SHP77 (cell line): Measurements from ENCODE around the gene LAG3.

Experiments
- DNase-seq, 2 experiments: peaks; one replicate each; lab custom pipeline; 2025; lab: John Stamatoyannopoulos, UW

Gene LAG3

DNA sequence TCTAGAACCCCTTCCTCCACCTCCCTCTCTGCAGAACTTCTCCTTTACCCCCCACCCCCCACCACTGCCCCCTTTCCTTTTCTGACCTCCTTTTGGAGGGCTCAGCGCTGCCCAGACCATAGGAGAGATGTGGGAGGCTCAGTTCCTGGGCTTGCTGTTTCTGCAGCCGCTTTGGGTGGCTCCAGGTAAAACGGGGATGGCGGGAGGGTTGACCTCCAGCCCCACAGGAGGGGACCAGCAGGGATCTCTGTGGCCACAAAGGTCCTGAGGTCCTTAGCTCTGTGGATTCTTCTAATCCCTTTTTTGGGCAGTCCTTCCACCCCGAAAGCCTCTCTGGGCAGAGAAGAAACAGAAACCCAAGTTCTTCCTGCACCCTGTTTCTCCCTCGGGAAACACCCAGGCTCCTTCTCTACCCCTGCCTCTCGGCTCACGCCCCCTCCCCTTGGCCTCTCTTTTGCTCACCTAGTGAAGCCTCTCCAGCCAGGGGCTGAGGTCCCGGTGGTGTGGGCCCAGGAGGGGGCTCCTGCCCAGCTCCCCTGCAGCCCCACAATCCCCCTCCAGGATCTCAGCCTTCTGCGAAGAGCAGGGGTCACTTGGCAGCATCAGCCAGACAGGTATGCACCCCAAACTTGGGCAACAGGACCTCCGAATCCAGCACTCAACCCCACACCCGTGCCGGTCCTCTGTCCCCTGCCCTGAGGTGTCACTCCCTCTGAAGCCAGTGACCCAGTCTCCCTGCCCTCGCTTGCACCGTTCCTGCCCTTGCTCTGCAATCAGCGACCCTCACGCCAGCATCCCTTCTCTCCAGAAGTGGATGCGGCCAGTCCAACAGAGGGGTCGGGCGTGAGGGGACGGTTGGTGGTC, 638 bp downstream of the LAG3 start:
- DNase-seq = no peak

DNA sequence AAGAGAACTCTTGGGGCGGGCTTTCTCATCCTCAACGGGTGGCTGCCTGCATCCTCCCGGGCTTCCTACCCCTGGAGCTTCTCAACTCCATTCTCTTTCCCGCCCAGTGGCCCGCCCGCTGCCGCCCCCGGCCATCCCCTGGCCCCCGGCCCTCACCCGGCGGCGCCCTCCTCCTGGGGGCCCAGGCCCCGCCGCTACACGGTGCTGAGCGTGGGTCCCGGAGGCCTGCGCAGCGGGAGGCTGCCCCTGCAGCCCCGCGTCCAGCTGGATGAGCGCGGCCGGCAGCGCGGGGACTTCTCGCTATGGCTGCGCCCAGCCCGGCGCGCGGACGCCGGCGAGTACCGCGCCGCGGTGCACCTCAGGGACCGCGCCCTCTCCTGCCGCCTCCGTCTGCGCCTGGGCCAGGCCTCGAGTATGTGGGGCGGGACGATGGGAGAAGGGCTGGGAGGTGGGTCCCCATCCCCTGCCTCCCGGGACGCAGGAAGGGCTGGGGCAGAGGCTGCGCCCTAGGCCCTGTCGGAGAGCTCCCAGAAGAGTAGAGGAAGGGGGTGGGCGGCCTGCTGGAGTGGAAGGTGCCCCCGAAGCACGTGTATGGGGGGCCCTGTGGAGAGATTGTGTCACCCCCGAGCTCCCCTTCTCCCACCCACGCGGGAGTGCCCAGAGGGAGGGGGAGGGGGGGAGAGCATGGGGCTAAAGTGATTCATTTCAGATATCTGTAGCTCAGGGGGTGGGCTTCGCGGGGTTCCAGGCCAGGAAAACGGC, 1.5 kb downstream of the LAG3 start:
- no peak for DNase-seq

DNA sequence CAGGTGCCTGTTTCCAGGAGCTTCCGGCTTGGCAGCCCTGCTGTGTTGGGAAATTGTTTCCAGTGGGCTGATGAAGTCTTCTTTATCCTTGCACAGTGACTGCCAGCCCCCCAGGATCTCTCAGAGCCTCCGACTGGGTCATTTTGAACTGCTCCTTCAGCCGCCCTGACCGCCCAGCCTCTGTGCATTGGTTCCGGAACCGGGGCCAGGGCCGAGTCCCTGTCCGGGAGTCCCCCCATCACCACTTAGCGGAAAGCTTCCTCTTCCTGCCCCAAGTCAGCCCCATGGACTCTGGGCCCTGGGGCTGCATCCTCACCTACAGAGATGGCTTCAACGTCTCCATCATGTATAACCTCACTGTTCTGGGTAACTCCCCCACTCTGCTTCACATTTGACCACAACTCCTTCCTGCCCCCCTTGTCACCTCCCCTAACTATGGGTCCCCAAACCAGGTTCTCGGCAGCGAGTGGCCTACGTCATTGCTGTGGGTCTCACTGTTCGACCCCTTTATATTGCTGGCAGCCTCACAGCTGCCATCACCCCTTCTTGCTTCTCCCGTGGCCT, 2.3 kb downstream of the LAG3 start:
- DNase-seq = no peak

DNA sequence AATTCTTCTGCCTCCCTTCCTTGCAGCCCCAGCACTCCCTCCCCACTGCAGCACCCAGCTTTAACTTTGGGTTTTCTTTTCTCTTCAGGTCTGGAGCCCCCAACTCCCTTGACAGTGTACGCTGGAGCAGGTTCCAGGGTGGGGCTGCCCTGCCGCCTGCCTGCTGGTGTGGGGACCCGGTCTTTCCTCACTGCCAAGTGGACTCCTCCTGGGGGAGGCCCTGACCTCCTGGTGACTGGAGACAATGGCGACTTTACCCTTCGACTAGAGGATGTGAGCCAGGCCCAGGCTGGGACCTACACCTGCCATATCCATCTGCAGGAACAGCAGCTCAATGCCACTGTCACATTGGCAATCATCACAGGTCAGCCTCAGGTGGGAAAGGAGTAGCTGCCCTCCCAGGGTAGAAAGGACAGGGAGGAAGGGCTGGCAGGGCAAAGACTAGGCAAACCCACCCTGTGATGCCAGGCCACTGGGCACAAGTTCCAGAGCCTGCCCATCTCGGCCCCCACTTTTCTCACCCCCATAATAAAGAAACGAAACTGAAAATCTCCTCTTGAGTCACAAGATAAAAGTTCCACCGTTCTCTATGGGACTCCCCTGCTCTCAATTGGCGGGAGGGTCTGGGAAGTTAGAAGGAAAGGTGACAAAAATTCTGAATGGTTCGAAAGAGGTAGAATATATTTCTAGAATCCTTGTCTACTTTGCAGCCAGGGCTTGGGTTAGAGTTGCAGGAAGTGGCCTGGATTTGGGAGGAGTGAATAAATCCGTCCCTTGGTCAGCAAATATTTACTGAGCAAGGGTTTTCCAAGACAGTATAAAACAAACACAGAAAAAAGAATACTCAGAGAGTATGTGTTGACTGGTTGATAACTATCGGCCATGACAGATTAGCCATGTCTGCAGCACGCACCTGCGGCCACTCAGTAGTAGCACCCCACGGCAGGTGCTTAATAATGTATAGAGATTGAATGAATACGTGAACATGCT, 3.2 kb downstream of the LAG3 start:
- no peak for DNase-seq

DNA sequence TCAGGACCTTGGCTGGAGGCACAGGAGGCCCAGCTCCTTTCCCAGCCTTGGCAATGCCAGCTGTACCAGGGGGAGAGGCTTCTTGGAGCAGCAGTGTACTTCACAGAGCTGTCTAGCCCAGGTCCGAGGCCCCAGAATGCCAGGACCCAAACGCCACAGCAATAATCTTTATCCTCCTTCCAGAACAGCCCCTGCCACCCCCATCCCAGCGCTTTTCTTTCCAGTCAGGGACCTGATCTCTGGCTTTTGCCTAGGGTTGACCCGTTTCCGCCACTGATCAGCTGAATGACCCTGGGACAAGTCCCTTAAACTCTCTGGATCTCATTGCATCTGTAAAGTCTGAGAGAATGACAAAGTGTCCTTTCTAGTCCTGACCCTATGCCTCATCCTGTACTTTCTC, 5.1 kb downstream of the LAG3 start:
- DNase-seq = no peak

DNA sequence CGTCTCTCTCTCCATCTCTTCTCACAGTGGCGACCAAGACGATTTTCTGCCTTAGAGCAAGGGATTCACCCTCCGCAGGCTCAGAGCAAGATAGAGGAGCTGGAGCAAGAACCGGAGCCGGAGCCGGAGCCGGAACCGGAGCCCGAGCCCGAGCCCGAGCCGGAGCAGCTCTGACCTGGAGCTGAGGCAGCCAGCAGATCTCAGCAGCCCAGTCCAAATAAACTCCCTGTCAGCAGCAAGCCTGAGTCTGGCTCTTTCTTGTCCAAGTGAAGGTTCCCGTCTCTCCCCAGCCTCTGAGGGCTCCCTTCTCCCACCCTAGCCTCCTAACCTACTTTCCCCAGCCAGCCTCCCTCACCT, 5.9 kb downstream of the LAG3 start:
- DNase-seq = no peak

DNA sequence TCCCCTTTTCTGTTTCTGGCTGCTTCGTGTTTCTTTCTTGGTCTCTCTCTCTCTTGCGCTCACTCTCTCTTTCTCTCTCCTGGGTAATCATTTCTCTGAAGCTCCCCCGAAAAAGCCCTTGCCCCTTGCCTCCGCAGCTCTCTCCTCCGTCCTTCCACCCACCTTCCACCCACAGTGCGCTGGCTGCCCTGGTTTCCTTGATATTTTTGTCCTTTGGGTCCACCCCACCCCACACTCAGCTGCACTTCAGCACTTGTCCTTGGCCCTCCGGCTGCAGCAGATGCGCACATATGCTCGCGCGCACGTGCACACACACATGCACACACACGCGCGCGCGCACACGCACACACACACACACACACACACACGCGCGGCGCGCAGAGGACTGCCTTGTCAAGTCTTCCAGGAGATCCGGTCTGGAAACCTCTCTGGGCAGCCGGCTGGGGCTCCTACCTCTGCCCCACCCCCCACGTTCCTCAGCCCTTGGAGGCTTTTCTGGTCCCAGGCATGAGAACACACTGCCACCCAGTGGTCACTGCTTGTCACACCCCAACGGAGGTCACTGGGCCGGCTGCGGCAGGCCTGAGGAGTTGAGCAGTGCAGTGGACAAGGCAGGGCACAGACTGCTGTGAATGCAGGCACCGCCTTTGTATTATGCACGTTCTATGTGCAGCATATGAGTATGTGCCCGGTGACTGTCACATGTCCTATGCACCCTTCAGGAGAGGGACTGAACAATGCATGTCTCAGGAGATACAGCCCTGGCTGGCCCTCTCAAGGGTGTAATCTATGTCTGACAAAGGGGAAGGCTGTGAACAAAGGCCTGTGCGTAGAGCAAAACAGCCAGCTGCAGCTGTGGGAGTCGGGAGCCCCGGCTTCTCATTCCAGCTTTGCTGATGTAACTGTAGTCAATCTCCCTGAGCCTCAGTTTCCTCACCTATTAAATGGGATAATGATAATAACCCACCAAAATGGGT, 6.5 kb downstream of the LAG3 start:
- peak; percentile 69 to 78 for DNase-seq

DNA sequence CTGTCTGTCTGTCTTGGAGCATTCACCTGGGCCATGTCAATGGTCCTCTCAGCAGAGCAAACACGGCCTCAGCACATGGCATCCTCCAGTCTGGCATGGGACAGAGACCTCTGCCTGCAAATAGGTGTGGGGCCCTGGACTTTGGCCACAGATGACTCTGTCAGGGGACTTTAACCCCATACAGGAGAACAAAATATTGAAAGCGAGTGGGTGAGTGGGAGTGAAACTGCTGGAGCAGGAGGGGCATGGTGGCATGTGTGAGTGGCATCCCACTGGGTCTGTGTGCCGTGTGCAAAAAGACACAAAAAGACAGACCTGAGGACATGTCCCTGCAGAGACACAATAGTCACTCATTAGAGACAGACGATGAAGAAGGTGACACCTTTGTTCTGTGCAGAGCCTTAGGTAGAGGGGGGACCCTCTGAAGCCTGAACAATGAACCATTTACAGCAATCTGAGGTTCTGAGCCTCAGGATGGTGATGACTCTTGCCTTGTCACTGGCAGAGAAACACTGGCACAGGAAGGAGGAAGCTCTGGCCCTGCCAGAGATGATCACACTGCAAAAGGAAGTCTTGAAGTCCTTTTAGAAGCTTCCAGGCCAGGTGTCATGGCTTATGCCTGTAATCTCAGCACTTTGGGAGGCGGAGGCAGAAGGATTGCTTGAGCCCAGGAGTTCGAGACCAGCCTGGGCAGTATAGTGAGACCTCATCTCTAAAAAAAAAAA, 7.5 kb downstream of the LAG3 start:
- DNase-seq = no peak

DNA sequence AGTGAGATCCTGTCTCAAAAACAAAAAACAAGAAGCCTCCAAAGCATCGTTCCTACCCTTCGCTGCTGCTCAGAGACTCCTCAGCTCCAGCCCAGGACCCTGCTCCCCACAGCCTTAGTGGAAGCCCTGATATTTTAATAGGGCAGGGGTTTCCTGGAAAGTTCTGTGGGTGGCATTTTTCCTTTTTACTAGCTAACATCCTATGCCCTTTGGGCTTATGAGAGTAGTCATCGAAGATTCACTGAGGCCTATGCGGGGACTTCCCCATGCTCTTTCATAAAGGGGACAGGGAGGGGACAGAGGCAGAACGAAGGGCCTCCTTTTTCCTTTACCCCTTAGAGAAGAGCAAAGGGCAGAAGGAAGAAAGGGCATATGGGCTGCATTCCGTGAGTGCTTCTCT, 8.3 kb downstream of the LAG3 start:
- no peak for DNase-seq

DNA sequence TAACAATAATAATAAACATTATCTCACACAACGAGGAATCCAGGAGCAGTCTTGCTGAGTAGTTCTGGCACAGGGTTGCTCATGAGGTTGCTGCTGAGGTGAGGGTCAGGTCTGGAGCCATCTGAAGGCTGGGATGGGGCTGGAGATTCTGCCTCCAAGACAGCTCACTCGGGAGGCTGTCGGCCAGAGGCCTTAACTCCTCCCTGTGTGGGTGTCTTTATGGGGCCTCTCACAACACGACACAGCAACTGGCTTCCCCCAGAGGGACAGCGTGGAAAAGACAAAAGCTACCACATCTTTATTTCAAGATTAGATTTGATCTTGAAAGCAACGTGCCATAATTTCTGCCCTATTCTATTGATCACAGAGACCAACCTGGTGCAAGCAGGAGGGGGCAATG, 9.8 kb downstream of the LAG3 start:
- DNase-seq = no peak

DNA sequence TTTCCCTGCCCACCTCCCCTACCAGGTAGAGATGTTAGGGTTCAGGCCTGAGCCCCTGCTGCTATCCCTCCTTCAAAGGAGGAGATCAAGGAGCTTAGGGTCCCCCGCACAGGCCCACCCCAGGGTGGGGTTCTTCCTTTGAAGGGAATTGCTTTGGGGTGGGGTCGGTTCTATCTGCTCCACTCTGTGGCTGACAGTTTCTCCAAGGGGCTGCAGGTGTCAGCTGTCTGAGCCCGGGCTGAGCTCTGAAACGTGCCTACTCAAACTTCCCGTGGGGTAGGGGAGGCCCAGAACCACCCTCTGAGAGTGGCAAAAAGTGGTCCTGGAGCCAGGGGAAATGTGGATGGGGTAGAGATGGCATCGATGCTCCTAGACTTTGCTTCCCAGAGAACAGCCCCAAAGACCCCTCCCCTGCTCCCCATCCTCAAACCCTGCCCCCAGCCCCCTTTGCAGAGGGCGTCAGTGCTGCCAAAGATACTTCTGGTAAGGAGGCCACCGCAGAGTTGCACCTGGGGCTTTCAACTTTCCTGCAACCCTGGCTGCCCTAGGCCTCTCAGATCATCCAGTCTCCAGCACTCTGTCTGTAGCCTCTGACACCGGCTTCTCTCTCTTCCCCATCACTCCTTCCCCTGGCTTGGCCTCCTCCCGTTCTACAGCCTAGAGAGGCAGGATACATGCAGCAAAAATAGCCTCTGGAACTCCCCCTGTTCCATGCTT, 10.7 kb downstream of the LAG3 start:
- DNase-seq = no peak

DNA sequence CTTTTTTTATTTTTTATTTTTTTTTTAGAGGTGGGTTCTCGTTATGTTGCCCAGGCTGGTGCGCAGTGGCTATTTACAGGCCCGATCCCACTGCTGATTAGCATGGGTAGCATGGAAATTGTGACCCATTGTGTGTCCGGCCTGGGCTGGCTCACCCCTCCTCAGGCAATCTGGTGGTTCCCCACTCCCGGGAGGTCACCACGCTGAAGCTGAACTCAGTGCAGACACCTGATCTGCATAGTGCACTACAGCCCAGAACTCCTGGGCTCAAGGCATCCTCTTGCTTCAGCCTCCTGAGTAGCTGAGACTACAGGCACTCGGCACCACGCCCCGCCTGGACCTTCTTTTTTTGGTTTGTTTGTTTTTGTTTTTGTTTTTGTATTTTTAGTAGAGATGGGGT, 11.5 kb downstream of the LAG3 start:
- no peak for DNase-seq

DNA sequence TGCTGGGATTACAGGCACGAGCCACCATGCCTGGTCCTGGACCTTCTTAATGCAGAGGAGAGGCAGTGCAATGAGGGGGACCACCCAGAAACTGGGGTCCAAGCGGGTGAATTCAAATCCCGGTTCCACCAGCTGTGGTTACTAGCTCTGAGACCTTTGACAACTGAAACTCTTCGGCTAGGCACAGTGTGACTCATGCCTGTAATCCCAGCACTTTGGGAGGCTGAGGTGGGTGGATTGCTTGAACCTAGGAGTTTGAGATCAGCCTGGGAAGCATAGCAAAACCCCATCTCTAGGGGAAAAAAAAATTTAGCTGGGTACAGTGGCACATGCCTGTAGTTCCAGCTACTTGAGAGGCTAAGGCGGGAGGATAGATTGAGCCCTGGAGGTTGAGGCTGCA, 12.0 kb downstream of the LAG3 start:
- DNase-seq = no peak

DNA sequence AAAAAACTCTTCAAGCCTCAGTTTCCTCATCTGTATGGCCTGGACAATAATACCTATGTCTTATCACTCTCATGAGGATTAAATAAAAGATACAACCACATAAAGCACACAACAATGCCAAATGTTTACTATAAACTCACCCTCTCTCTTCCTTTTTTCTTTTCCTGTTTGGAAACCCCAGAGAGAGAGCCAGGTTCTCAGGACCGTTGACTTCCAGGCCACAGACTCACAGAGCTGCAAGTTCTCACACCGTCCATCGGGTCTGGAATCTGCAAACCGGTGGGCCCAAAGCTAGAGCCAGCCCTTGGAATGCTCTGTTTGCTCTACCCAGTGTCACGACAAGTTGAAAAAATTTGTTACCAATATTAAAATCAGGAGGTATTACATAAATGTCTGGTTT, 12.4 kb downstream of the LAG3 start:
- no peak for DNase-seq

DNA sequence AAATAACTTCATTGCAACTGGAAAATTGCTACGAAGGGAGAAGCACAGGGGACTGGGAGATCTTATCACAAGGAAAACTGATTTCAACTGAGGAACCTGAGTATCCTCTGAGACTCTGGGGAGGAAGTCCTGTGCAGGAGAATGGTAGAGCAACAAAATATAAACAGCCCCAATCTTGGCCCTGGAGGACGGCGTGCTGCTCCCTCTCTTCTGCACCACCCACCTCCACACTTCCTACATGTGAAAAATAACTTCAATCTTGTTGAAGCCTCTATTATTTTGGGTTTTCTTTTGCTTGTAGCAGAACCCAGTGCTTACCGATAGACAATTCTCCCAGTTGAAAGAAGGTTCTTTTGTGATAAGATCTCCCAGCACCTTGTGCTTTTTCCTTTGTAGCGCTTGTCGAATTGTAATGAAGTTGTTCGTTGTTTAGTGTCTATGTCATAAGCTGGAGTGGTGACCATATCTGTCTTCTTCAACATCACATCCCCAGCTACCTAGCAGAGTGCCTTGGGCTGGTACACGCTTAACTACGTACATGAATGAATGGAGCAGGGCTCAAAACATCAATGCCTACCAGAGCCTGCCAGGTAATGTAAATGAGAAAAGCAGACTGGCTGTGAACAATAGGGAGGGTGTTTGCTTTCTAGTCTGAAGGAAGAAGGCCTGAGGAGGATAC, 14.2 kb downstream of the LAG3 start:
- DNase-seq = no peak

DNA sequence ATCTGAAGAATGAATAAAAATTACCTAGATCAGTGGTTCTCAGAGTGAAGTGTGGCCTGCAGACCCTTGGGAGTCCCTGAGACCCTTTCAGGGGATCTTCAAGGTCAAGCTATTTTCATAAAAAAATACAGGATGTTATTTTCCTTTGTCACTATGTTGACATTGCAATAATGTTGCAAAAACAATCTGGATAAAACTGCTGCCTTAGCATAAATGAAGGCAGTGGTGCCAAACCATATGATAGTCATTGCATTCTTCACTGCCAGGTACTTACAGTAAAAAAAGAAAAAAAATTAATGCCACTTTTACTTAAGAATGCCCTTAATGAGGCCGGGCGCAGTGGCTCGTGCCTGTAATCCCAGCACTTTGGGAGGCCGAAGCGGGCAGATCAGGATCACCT, 15.0 kb downstream of the LAG3 start:
- no peak for DNase-seq

DNA sequence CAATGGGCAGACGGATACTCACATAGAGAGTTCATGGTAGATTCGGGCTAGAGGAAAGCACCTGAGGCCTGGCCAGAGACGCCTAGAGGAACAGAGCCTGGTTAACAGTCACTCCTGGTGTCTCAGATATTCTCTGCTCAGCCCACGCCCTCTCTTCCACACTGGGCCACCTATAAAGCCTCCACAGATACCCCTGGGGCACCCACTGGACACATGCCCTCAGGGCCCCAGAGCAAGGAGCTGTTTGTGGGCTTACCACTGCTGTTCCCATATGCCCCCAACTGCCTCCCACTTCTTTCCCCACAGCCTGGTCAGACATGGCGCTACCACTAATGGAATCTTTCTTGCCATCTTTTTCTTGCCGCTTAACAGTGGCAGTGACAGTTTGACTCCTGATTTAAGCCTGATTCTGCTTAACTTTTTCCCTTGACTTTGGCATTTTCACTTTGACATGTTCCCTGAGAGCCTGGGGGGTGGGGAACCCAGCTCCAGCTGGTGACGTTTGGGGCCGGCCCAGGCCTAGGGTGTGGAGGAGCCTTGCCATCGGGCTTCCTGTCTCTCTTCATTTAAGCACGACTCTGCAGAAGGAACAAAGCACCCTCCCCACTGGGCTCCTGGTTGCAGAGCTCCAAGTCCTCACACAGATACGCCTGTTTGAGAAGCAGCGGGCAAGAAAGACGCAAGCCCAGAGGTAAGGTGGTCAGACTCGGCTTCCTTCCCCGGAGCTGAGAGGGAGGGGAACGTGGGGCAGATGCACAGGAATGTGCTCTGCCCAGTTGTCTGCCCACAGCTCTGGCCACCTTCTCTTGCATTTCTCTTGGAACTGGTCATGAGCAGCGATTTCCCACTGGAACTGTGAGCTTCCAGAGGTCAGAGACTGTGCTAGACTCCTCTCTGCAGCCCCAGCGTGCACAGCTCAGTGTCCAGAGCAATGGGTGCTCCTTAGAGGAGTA, 16.9 kb downstream of the LAG3 start, which contains the start of gene CD4:
TSS of gene CD4 (plus strand) at position 557 of the 953 bp plus-strand sequence. CDS start 10,611 bp downstream, outside the sequence.
- no peak for DNase-seq
